ENCODE results near the gene PRICKLE4. TPM values are rescaled to one million over a fixed set of nuclear protein-coding genes. Genes with fewer than 3 reads are reported as not detected.

Gene PRICKLE4
- total and polyA plus RNA-seq, 2 donors (not counting 1 experiment from before 2014, with no cell fraction given), result 0.60 TPM; not detected in 1

DNA sequence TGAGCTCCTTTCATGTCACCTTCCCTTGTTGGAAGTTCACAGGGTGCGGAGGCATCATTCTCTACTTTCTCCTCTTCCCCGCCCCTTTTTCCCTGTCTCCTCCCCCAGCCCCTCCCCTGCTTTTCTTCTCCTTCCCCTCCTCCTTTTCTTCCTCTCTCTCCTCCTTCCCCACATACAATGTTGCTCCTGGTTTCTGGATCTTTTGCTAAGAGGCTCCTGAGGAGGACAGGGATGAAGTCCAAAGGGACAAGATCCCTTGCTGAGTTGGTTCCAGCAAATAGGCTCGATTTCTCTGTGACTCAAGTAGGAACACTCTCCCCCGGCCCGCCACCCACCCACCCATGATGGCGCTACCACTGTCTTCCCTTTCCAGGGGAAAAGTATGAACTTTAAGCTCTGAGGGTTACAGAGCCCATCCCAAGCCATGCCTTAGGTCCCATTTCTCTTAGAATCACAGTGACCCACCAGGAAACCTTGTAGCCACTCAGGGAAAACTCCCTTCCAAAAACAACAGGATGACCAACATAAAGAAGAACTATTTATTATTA, 44.3 kb upstream of the PRICKLE4 start:
- Histone ChIP-seq H3K4me1 (ENCODE audit: control insufficient read depth in 2 of 2, insufficient read depth in 2 of 2, low read length in 2 of 2) (peaks cover 17 to 31% of the 10 kb centered on the region in 2 donors), H4K20me1 (ENCODE audit: control insufficient read depth, insufficient read depth, low read length, poor library complexity, severe bottlenecking) (no peaks in the 10 kb centered on the region), H3K4me2 (replicated peaks; ENCODE audit: low read depth, low read length, poor library complexity, severe bottlenecking) (no peak overlapping the region), H3K27ac (ENCODE audit: low read length in 2 of 2) (no peak overlapping the region), H3K79me2 (ENCODE audit: control insufficient read depth, insufficient read depth, low read length) (peaks cover 26% of the 10 kb centered on the region), H3K27me3 (replicated peaks in 1 of 4; ENCODE audit: control extremely low read depth in 1 of 4, control insufficient read depth in 3 of 4, insufficient read depth in 4 of 4, low read length in 3 of 4) (no peaks in the 10 kb centered on the region), H3K9ac (ENCODE audit: low read length) (no peak overlapping the region), H3K4me3 (ENCODE audit: control extremely low read depth in 1 of 5, extremely low read depth in 1 of 5, insufficient read depth in 1 of 5, low read depth in 2 of 5, low read length in 4 of 5) (no peak overlapping the region), H3K9me3 (ENCODE audit: control extremely low read depth in 1 of 3, control insufficient read depth in 2 of 3, insufficient read depth in 1 of 3, low read length in 2 of 3) (no peaks in the 10 kb centered on the region), H2AFZ (ENCODE audit: insufficient read depth, low read depth, low read length, poor library complexity, severe bottlenecking) (no peak overlapping the region), H3K36me3 (replicated peaks in 1 of 2; ENCODE audit: control extremely low read depth in 1 of 2, control insufficient read depth in 1 of 2, extremely low read depth in 1 of 2, insufficient read depth in 2 of 2, low read length in 1 of 2) (no peaks in the 10 kb centered on the region)
- Mint-ChIP-seq H3K27ac (no peak overlapping the region), H3K4me3 (no peak overlapping the region), H3K9me3 (ENCODE audit: insufficient read depth) (no peaks in the 10 kb centered on the region), H3K27me3 (no peaks in the 10 kb centered on the region), H3K4me1 (peaks cover 26% of the 10 kb centered on the region)
- WGBS (ENCODE audit: insufficient coverage), result 73% methylated on average over 5 of the region's 6 CpGs
- CTCF ChIA-PET, result interaction anchor here (0.7 to 7.9 kb wide), 7 partner anchors 14 to 133 kb away, joined by 3 to 303 read pairs (median 18); partner anchors contain the start of gene TOMM6
- ATAC-seq (ENCODE audit: low read depth), result no peak
- intact Hi-C loops (cut with micrococcal nuclease), result no loop called here
- TF ChIP-seq, protein P1, sequence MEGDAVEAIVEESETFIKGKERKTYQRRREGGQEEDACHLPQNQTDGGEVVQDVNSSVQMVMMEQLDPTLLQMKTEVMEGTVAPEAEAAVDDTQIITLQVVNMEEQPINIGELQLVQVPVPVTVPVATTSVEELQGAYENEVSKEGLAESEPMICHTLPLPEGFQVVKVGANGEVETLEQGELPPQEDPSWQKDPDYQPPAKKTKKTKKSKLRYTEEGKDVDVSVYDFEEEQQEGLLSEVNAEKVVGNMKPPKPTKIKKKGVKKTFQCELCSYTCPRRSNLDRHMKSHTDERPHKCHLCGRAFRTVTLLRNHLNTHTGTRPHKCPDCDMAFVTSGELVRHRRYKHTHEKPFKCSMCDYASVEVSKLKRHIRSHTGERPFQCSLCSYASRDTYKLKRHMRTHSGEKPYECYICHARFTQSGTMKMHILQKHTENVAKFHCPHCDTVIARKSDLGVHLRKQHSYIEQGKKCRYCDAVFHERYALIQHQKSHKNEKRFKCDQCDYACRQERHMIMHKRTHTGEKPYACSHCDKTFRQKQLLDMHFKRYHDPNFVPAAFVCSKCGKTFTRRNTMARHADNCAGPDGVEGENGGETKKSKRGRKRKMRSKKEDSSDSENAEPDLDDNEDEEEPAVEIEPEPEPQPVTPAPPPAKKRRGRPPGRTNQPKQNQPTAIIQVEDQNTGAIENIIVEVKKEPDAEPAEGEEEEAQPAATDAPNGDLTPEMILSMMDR (IDR thresholded peaks at IDR 0.05), result no peak
- no peak for TF ChIP-seq EZH2 (IDR thresholded peaks at IDR 0.05; ENCODE audit: borderline replicate concordance, insufficient read depth, low read depth, low read length, poor library complexity, severe bottlenecking)
- no peak for DNase-seq
- POLR2A ChIA-PET, result interaction anchor here (0.7 to 9.4 kb wide), 4 partner anchors 13 to 51 kb away, joined by 7 to 342 read pairs (median 62); partner anchors contain the start of gene TOMM6

GRCh38 chr6:41736800-41737555, 43.6 kb upstream of the PRICKLE4 start:
- Mint-ChIP-seq H3K27ac (no peak overlapping the region), H3K9me3 (ENCODE audit: insufficient read depth) (no peaks in the 10 kb centered on the region), H3K4me3 (no peak overlapping the region), H3K27me3 (no peaks in the 10 kb centered on the region), H3K4me1 (peaks cover 21% of the 10 kb centered on the region)
- H3K27me3 ChIP-seq (replicated peaks in 1 of 4; ENCODE audit: control extremely low read depth in 1 of 4, control insufficient read depth in 3 of 4, insufficient read depth in 4 of 4, low read length in 3 of 4), result no peaks in the 10 kb centered on the region
- H3K36me3 ChIP-seq (replicated peaks in 1 of 2; ENCODE audit: control extremely low read depth in 1 of 2, control insufficient read depth in 1 of 2, extremely low read depth in 1 of 2, insufficient read depth in 2 of 2, low read length in 1 of 2), result no peaks in the 10 kb centered on the region
- no peaks in the 10 kb centered on the region for H4K20me1 ChIP-seq (ENCODE audit: control insufficient read depth, insufficient read depth, low read length, poor library complexity, severe bottlenecking)
- no peak overlapping the region for H3K27ac ChIP-seq (ENCODE audit: low read length in 2 of 2)
- DNase-seq (no peak), ATAC-seq (ENCODE audit: low read depth) (no peak)
- peaks cover 19% of the 10 kb centered on the region for H3K79me2 ChIP-seq (ENCODE audit: control insufficient read depth, insufficient read depth, low read length)
- intact Hi-C loops (cut with micrococcal nuclease), result no loop called here
- H3K9ac ChIP-seq (ENCODE audit: low read length), result no peak overlapping the region
- no peaks in the 10 kb centered on the region for H3K9me3 ChIP-seq (ENCODE audit: control extremely low read depth in 1 of 3, control insufficient read depth in 2 of 3, insufficient read depth in 1 of 3, low read length in 2 of 3)
- ChIA-PET CTCF (interaction anchor here (3.2 to 7.9 kb wide), 4 partner anchors 15 to 53 kb away, joined by 17 to 303 read pairs (median 80); partner anchors contain the start of gene TOMM6), POLR2A (interaction anchor here (0.7 kb wide), 1 partner anchor 14 kb away, joined by 7 read pairs; no protein-coding TSS in a partner anchor)
- no peak overlapping the region for H3K4me2 ChIP-seq (replicated peaks; ENCODE audit: low read depth, low read length, poor library complexity, severe bottlenecking)
- H3K4me3 ChIP-seq (ENCODE audit: control extremely low read depth in 1 of 5, extremely low read depth in 1 of 5, insufficient read depth in 1 of 5, low read depth in 2 of 5, low read length in 4 of 5), result no peak overlapping the region
- H2AFZ ChIP-seq (ENCODE audit: insufficient read depth, low read depth, low read length, poor library complexity, severe bottlenecking), result no peak overlapping the region
- WGBS (ENCODE audit: insufficient coverage), result 91% methylated on average over 13 of the region's 13 CpGs
- peaks cover 10 to 24% of the 10 kb centered on the region in 2 donors for H3K4me1 ChIP-seq (ENCODE audit: control insufficient read depth in 2 of 2, insufficient read depth in 2 of 2, low read length in 2 of 2)
- TF ChIP-seq, protein P1 (IDR thresholded peaks at IDR 0.05), result no peak
- no peak for TF ChIP-seq EZH2 (IDR thresholded peaks at IDR 0.05; ENCODE audit: borderline replicate concordance, insufficient read depth, low read depth, low read length, poor library complexity, severe bottlenecking)

Measured in B cell (primary cell).